GM18517 (cell line): ENCODE results near the gene LTB4R2.

Experiments used
- ATAC-seq: cut with Tn5 transposase; IDR thresholded peaks from one replicate; pipeline ENCODE4 v1.9.1; 2021; ENCODE audit warnings: mild to moderate bottlenecking, moderate library complexity; ENCODE audit not compliant: unreplicated experiment

The LTB4R2 gene

DNA sequence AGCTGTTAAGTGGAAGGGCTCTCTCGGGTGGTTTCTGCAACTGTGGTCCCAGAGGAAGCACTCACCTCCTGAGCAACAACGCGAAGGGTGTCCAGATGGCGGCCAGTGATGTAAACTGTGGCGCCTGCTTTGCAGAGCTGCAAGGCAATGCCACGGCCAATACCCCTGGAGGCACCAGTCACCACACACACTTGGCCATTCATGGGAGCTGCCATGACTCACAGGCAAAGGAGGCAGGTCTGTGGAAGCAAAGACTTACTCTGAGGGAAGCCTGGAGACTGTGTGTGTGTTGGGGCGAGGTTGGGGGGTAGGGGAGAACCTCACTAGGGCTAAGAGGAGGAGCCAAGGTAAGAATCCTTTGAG lies 11.1 kb upstream of the LTB4R2 start:
- ATAC-seq, result no peak

DNA sequence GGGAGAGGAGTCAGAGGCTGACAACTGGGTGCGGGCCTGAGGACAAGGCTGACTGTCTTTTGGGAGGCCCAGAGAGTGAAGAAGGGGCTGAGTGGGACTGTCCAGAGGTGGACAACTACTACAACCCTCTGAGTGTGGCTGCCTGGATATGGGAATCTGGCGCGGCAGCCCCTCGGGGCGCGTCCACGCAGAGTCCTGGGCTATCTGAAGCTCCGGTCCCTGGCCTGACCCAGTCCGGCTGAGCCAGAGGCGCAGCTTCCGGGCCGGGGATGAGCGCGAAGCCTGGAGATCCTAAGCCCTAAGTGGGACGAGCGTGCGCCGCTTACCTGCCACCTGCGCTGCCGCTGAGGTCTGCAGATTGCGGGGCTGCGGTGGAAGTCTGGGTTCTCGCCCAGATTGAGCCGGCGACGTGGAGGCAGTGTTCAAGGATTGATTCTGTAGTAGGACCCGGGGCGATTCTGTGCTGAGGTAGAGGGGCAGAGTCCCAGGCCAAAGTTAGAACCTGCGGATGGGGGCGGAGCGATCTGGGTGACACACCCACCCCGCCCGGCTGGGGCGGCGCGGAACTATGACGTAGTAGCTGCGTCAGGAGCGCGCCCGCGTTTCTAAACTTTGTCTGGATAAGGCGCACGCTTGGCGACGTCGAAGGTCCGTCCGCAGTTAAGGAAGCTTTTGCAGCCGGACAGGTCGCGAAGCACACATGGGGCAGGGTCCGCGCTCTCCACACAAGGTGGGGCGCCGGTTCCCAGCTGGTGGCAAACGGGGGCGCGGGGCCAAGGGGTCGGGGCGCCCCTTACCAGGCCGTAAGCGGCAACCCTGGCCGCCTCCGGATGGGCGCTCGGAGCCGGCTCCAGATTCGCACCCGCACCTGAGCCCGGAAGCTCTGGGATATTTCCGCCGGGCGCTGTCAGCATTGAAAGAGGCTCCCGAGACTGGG lies 10.4 kb upstream of the LTB4R2 start, which contains the start of the genes DHRS1 and NOP9:
DHRS1 (minus strand) TSS at position 526 of the 937 bp plus-strand sequence. CDS start 674 bp downstream, outside the sequence.
NOP9 (plus strand) TSS at position 596 of the 937 bp plus-strand sequence; CDS start at position 701, 105 bp downstream.
- ATAC-seq, result peak; percentile 64

DNA sequence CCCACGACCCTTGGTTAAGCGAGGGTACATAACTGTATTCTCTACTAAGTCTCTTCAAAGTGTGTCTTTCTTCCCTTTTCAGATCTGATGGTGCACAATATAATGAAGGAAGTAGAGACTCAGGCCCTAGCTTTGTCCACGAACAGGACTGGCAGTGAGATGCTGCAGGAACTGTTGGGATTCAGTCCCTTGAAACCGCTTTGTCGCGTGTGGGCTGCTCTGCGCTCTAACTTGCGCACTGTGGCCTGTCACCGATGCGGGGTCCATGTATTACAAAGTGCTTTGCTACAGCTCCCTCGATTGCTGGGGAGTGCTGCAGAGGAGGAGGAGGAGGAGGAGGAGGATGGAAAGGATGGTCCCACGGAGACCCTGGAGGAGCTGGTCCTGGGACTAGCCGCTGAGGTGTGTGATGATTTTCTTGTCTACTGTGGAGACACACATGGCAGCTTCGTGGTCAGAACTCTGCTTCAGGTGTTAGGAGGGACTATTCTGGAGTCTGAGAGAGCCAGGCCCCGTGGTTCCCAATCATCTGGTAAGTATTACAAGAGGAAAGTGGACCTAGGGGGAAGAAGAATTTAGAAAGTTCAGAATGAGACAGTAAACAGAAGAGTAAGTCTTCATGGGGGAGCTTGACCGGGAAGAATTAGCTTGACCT lies 9.5 kb upstream of the LTB4R2 start:
- ATAC-seq, result no peak

DNA sequence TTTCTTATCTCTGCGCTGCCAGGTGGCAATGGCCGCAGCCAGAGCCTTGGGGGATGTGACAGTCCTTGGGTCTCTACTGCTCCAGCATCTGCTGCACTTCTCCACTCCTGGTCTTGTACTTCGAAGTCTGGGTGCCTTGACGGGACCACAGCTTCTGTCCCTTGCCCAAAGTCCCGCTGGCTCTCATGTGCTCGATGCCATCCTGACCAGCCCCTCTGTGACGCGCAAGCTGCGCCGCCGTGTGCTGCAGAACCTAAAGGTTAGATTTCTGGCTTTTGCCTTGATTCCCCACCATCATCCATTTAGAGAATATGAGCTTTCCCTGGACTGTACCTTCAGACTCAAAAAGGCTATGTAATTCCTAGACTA lies 5.9 kb upstream of the LTB4R2 start:
- no peak for ATAC-seq

DNA sequence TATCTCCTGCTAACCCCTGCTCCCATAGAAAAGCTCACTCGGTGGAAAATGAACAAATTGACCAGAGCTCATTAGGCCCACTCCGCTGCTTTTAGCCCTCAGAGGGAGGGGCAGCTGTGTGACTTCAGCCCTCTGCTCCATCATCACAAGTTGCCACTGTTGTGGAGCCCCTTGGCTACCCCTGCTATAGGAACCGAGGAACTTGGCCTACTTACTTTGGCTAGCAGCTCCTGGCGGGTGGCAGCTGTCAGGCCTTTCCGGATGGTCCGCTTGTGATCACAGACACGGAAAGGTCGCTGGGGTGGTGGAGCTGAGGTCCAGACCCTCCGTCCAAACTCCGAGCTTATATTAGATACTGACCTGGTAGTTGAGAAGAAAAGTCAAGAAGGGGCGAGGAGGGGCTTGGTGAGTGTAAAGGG lies 2.8 kb upstream of the LTB4R2 start:
- ATAC-seq, result no peak

DNA sequence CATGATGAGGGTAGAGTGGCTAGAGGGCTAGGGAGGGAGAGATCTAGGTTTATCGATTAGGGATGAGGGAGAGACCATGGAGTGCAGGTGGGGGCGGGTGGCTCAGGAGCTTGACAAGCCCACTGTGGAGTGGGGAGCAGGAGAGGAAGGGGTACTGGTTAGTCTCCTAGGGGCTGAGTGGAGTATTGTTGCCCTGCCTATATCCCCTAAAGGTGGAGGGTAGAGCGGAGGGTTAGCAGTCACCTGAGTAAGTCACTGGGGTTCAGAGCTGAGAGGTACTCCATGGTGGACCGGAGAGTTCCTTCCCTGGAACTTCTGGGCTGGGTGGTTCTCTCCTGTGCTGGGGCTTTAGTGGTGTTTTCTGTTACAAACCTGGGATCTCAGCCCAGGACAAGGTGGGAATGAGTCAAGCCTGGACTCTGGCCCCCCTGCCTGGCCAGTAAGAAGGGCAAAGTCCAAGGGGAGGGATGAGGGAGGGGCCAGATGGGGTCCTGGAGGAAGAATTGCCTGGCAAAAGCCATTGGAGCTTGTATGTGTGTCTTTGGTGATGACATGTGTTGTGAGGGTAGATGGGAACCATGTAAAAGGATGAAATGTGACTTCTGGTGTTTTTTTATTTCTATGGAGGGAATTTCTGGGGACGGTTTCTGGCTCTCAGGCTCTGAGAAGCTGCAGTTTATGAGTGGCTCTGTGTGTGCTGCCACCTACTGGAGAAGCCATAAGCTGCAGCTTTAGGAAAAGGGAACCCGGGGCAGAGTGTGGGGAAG lies 2.2 kb upstream of the LTB4R2 start, which contains the start of gene CIDEB:
CIDEB (minus strand) TSS at position 403 of the 767 bp plus-strand sequence; CDS start at position 284, 119 bp downstream.
- ATAC-seq, result no peak

DNA sequence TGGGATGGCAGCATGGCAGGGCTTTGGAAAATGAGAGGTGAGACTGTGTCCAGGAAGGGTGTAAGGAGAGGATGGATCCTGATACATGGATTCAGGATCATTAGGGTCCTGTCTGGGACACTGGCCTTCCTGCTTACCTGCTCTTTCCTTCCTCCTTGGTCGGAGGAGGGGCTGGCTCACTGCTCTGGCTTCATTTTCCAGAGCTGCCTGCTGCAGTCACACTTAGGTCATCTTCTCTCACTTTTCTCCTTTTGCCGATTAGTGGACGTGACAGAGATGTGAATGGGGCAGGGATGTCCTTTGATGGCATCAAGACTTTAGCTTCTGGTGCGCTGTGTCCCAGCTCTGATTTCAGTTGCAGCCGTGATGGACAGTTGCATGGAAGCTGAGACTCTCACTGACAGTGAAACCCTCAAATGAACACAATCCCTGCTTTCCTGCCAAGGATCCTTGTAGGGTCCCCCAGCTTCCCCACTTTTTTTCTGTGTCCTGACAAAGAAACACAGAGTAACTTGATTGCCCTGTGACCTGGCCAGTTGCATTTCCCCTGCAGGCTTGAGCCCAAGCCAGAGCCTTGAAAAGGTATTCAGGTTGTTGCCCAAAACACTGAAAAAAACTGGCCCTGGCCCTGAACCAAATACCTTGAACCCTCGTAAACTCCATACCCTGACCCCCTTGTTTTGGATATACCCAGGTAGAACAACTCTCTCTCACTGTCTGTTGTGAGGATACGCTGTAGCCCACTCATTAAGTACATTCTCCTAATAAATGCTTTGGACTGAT lies 1.4 kb upstream of the LTB4R2 start:
- no peak for ATAC-seq

DNA sequence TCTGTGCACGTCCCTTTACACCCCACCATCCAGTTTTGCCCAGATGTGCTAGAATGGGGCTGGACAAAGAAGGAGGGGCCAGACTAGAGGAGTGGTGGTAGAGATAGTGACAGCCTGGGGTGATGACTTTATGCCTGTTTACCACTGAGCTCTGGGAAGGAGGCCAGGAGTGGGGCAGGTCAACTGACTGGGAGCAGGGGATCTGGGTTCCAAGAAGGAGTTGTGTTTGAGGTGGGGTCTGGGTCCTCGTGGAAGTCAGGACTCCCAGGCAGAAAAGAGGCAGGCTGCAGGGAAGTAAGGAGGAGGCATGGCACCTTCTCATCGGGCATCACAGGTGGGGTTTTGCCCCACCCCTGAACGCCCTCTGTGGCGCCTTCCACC lies 315 bp downstream of the LTB4R2 start:
- no peak for ATAC-seq

DNA sequence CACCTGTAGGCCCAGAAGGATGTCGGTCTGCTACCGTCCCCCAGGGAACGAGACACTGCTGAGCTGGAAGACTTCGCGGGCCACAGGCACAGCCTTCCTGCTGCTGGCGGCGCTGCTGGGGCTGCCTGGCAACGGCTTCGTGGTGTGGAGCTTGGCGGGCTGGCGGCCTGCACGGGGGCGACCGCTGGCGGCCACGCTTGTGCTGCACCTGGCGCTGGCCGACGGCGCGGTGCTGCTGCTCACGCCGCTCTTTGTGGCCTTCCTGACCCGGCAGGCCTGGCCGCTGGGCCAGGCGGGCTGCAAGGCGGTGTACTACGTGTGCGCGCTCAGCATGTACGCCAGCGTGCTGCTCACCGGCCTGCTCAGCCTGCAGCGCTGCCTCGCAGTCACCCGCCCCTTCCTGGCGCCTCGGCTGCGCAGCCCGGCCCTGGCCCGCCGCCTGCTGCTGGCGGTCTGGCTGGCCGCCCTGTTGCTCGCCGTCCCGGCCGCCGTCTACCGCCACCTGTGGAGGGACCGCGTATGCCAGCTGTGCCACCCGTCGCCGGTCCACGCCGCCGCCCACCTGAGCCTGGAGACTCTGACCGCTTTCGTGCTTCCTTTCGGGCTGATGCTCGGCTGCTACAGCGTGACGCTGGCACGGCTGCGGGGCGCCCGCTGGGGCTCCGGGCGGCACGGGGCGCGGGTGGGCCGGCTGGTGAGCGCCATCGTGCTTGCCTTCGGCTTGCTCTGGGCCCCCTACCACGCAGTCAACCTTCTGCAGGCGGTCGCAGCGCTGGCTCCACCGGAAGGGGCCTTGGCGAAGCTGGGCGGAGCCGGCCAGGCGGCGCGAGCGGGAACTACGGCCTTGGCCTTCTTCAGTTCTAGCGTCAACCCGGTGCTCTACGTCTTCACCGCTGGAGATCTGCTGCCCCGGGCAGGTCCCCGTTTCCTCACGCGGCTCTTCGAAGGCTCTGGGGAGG lies 985 bp downstream of the LTB4R2 start, which contains the start of gene LTB4R:
LTB4R (plus strand) TSS at position 857 of the 959 bp plus-strand sequence. CDS start 4,150 bp downstream, outside the sequence.
- ATAC-seq, result peak; percentile 62

DNA sequence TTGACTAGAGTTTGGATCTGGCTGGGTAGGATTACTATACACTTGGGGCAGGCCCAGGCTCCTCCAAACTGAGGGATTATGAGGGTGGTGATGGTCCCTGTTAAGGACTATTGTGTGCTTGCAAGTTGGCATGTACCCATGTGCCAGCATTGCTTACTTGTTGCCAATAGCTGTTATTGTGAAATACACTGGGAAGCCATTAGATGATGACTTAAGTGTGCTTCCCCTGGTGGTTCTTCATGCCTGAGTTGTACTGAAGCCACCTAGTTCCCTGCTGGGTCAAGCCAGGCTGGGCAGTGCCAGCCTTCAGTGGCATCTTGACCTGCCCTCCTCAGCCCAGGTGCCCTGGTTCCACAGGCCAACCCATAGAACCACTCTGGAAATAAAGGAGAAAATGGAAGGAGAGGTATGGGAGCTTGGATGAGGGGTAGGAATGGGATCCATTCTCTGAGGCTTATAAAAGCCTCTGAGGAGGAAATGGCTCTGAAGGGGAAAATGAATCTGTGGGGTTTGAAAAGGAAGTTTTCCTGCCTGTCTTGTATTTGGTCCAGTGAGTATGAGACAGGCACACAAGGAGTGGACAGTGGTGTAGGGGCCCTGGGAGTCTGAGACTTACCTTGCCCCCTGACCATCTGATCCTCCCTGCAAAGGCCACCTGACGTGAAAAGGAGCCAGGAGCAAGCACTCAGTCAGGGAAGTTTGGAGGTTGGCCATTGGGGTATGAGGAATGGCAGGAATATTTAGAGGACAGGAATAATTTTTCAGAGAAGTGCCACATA lies 2.1 kb downstream of the LTB4R2 start:
- ATAC-seq, result no peak

DNA sequence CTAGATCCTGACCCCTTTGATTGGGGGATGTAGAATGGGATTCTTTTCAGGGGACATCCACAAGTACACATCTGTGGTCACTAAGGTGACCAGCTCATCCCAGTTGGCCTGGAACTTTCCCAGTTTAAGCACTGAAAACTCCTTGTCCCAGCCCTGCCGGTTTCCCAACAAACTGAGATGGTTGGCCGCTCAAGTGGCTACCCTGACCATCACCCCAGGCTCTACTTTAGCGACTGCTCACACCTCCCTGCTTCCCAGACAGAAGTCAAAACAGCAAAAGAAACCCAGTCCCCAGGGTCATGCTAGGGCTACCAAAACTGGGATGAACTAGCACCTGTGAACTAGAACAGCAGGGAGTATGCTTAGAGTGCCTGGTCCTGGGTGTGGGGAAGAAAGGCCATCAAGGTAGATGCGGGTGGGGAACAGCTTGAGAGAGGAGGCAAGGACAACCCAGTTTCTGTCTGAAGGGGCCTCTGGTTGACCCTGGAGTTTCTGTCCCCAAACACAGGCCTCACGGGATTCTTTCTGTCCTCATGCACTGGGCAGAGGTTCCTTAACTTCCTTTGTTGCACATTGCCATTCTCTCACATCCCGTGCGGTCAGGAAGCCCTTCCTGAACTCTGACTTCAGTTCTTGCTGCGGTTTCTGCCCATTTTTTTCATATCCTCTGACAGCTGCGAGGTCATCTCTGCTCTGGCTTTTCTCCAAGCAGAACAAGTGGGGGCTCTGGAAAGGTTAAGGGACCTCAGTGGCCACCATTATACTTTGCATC lies 3.0 kb downstream of the LTB4R2 start:
- no peak for ATAC-seq

DNA sequence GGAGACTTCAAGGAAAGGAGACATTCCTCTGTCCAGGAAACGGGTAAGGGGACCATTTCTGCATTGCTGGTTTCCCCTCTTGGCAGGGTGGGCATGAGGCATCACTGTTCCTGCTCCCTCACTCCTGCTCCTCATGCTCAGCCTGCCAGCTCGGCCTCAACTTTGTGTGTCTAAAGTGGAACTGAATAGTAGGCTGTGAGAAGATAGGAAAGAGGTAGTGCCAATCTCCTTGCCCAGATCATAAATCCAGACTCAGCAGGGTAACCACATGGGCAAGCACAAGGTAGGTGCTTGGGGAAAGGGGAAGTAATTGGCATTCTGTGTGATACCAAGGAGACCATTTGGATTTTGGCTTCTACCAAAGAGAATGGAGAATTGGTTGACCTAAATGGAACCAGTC lies 4.0 kb downstream of the LTB4R2 start:
- ATAC-seq, result no peak

DNA sequence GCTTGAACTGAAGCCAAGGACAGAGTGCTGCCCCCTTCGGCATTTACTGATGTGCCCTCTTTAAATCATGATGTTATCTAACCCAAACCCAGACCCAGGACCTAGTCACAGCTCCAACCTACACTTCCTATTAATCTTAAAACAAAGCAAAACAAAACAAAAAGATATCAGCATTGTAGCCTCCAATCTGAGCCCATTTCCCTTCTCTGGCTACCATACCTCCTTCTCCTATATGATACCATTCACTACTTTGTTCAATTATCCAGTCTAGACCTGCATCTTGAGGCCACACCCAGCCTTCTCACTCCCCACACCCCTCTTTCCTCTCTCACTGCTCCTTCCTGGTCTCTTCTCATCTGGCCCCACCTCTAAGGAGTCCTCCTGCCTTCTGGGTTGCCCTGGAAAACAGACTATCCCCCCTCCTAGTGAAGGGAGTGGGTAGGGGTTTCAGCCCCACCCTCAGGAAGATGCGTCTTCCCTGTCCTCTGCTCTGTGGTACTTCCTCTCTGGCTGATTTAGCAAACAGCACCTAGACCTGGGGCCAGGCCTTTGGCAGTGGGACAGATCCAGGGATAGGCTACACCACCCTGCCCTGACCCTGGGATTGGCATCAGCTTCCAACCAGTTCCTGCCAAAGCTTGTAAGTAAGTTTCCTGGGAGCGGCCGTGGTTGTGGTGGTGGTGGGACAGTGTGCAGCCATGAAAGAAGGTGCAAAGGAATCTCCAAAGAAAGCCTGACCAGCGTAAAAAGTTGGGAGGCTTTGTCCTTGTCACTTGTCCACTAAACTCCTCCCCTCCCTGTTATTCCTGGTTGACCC lies 4.6 kb downstream of the LTB4R2 start:
- no peak for ATAC-seq

DNA sequence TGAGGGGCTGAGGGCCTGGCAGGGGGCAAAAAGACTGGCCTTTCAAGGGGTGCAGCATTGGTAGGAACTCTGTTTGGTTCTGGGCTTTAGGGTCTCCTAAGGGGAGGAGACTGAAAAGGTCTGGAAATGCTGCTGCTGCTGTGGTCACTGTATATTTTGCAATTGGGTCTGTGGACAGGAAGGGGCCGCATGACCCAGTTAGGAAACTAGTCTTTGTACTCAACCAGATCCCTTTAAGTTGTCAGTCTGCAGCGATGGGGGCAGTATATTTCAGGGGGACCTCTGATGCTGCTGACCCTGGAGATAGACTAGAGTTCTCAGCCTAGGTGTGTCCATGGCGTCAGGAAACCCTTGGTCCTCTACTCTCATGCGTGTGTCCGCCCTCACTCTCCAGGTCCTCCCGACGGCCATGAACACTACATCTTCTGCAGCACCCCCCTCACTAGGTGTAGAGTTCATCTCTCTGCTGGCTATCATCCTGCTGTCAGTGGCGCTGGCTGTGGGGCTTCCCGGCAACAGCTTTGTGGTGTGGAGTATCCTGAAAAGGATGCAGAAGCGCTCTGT lies 5.4 kb downstream of the LTB4R2 start:
- no peak for ATAC-seq

DNA sequence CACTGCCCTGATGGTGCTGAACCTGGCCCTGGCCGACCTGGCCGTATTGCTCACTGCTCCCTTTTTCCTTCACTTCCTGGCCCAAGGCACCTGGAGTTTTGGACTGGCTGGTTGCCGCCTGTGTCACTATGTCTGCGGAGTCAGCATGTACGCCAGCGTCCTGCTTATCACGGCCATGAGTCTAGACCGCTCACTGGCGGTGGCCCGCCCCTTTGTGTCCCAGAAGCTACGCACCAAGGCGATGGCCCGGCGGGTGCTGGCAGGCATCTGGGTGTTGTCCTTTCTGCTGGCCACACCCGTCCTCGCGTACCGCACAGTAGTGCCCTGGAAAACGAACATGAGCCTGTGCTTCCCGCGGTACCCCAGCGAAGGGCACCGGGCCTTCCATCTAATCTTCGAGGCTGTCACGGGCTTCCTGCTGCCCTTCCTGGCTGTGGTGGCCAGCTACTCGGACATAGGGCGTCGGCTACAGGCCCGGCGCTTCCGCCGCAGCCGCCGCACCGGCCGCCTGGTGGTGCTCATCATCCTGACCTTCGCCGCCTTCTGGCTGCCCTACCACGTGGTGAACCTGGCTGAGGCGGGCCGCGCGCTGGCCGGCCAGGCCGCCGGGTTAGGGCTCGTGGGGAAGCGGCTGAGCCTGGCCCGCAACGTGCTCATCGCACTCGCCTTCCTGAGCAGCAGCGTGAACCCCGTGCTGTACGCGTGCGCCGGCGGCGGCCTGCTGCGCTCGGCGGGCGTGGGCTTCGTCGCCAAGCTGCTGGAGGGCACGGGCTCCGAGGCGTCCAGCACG lies 6.1 kb downstream of the LTB4R2 start:
- ATAC-seq, result no peak

DNA sequence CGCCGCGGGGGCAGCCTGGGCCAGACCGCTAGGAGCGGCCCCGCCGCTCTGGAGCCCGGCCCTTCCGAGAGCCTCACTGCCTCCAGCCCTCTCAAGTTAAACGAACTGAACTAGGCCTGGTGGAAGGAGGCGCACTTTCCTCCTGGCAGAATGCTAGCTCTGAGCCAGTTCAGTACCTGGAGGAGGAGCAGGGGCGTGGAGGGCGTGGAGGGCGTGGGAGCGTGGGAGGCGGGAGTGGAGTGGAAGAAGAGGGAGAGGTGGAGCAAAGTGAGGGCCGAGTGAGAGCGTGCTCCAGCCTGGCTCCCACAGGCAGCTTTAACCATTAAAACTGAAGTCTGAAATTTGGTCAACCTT lies 6.6 kb downstream of the LTB4R2 start:
- ATAC-seq, result no peak
